GM18519 (cell line): Measurements from ENCODE around the gene CCDC86.

Experiments
- ATAC-seq: cut with Tn5 transposase; IDR thresholded peaks from one replicate; pipeline ENCODE4 v1.9.1; 2021; ENCODE audit warnings: mild to moderate bottlenecking, moderate library complexity; ENCODE audit not compliant: unreplicated experiment, low FRiP score

The CCDC86 gene

DNA sequence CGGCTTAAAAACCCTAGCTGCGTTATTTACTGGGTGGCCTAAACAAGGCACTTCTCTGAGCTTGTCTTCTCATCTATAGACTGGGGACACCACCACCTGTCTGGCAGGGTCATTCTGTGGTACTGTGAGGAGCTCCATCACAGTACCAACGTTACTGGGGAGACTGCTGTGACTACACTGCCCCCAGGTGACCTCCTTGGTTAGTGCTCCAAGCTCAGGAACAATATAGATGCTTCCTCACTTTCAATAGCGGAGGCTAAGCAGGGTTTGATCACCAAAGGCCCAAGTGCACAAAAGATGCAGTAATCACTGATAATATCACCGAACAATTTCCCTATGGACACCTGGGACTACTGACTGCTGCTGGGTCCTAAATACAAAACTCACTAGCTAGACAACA is 45.6 kb downstream of the CCDC86 start:
- ATAC-seq = no peak

DNA sequence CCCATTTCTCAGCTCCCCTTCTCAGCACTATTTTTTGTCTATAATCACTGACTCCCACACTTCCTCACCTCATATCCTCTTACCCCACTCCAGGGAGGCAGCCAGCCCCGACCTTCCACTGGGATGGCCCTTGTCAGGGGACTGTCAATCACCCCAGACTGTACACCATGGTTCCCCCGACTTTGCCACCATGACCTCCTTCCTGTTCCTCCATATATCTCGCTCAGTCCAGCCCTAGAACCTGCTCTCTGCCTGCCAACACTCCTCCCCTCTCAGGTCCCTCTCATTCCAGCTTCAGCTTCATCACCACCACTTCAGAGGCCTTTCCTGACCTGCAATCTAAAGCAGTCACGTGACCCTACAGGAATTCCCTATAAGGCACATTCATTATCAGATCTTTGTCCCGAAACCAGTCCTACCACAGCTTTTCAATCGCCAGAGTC is 48.0 kb downstream of the CCDC86 start:
- no peak for ATAC-seq

DNA sequence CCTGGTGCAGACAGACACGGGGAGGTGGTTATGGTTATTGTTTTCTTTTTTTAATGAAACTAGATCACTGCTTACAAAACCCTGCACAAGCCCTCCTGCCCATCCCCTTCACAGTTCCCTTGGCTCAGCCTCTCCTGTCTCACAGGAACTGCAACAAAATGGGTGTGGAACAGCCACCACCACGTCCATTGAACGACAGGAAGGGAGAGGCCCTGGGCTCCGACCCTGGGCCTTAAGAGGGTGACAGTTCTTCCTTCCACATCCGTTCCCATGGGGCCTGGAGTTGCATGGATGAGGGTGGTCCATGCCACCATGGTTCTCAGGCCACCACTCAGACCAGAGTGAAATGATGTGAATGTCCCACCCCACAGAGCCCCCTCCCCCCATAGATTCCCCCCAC is 48.8 kb downstream of the CCDC86 start:
- ATAC-seq = no peak

DNA sequence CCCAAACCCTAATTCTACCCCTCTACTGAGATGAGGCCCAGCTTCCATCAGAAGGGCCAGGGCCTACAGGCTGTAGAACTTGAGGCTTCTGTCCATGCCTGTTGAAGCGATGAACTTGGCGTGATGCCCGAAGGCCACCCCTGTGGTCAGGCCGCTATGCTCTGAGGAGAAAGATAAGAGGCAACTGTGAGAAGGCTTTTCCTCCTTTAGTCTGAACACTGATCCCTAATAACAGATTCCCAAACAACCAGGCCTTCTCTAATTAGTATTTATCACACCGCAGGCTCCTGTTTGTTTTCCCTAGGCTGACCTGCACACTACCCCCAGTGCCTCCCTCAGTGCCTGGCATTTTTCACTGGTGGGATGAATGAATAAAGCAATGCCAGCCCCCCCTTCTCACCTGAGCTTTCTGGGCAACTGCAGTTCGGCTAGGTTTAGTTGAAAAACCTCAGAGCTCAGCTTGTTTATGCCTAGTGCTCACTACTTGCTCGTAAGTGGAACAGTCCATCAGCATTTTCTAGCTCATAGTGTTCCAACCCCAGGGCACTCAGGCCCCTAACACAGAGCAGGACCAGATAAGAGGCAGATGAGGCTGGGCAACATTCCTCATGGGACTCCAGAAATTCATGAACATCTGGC is 49.3 kb downstream of the CCDC86 start:
- ATAC-seq = no peak

DNA sequence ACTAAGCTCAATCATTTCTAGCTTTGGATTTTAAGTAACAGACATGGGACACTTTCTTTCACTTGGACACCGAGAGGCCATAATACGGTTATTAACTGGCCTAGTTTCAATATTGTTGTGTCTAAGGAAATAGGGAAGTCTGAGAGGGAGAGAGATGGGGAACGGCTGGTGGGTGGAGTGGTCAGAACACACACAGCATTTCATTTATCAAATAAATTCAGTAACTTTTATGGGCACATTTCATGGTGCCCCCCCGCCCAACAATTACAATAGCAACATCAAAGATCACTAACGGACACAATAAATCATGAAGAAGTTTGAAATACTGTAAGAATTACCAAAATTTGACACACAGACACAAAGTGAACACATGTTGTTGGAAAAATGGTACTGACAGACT is 53.8 kb downstream of the CCDC86 start:
- no peak for ATAC-seq

DNA sequence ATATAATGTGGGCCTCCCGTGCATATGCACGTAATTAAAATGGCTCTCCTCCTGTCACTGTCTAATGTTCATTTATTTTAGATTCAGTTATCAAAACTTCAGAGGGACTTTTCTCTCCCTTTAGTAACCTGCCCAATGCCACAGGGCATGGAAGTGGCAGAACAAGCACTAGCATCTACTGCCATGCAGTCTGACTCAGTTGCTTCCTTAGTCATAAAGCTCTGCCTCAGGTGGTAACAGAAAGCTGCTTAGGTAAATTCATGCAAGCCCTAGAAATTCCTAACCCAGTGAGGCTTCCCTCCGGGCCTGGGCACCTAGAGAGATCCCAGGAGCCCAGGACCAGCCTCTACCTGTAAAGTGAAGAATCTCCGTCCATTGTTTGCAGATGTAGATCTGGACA is 55.6 kb downstream of the CCDC86 start:
- ATAC-seq = no peak

DNA sequence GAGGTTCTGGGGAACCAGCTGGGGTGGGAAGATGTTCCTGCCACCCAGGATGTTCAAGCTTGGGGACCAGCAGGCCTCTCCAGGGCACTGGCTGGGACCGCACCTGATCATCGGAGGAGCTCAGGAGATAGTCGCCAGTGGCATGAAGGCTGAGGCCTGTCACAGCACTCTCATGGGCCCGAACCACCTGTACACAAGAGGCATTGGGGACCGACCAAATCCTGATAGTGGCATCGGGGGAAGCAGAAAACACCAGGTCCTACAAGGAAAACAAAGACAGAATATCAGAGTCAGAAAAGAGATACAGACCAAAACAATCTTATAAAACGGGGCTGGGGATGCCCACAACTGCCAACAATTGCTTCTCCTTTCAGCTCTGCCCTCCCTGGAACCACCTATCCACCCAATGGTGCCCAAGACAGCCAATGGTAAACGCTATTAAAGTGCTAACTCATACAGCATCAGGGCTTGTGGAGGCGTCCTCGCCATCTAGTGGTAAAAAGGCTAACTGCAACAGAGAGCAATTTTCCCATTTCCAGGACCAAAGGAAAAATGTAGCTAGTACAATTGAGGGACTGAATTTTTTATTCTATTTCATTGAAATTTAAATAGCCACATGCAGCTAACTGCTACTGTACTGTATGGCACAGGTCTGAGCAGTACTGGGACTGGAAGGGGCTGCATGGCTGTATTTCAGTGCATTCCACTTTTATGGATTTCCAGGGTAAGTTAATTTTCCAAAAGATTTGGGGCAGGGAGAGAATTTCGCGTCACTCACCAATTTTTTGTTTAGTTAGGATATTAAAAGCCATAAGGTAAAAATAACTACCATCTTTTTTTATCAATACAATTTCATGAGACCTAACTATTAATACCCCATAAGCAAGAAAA is 57.4 kb downstream of the CCDC86 start:
- ATAC-seq = no peak

DNA sequence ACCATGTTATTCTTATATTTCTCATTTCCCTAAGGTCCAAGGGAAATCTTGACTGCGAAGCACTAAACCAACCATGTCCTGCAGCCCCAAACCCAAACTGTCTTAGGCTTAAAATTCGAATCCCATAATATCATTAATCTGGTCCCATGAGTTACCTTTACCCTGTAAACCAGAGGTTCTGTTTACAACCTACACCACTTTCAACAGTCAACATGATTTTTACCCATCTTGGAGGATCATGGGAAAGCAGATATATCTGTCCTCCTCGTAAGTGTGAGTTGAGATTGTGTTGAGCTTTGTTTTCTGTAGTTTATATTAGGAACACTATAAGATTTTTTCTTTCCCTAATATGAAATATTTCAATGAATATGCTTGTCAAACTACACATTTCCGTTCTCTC is 58.1 kb downstream of the CCDC86 start:
- ATAC-seq = no peak
